IMR-90 (cell line): ENCODE measurements around the gene LRRC10. TPM values are rescaled to one million over a fixed set of nuclear protein-coding genes. Genes with fewer than 3 reads are reported as not detected.

ENCODE experiments used
- ATAC-seq: fragments of 200-7000 bp; cut with Tn5 transposase; 2 replicates; pipeline ENCODE4 v1.9.1; 2020; ENCODE audit warnings: low read depth, mild to moderate bottlenecking, moderate library complexity
- BruUV-seq: library from RNA; stranded (reverse); fragments of 400-500 nt; replicated peaks from 2 replicates; lab custom pipeline; 2021; lab: Mats Ljungman, UMichigan
- CTCF ChIA-PET: fragments of 300-600 bp; formaldehyde crosslinking; extraction: SDS; loops from one replicate; lab custom pipeline; 2021; ENCODE audit warnings: antibody characterized with exemption; lab: Yijun Ruan, JAX
- POLR2A ChIA-PET: fragments of 300-600 bp; sonication (Branson Sonifier 250); formaldehyde crosslinking; loops from one replicate; lab custom pipeline; 2022; ENCODE audit warnings: antibody characterized with exemption; ENCODE audit not compliant: unreplicated experiment; lab: Charles Lee
- DNase-seq: peaks from one replicate; pipeline ENCODE4 v3.0.0; 2013
- H2AFZ ChIP-seq: replicated peaks from 2 replicates; pipeline ENCODE3; 2013; ENCODE audit warnings: low read length, mild to moderate bottlenecking; ENCODE audit not compliant: poor library complexity
- H2AK5ac ChIP-seq: 2 replicates; pipeline ENCODE4 v1.6.1; 2013; ENCODE audit warnings: low read depth, low read length, inconsistent platforms
- H2AK9ac ChIP-seq: replicated peaks from 2 replicates; pipeline ENCODE3; 2013; ENCODE audit warnings: mild to moderate bottlenecking, low read depth, low read length, moderate library complexity; ENCODE audit not compliant: poor library complexity
- H2BK120ac ChIP-seq: 2 replicates; pipeline ENCODE4 v1.6.1; 2013; ENCODE audit warnings: low read depth, low read length, inconsistent platforms
- H2BK15ac ChIP-seq: 3 replicates; pipeline ENCODE4 v1.6.1; 2013; ENCODE audit warnings: low read depth, low read length, inconsistent platforms
- H2BK20ac ChIP-seq: 2 replicates; pipeline ENCODE4 v1.6.1; 2013; ENCODE audit warnings: low read depth, mild to moderate bottlenecking, inconsistent platforms, low read length, moderate library complexity
- H2BK5ac ChIP-seq: 2 replicates; pipeline ENCODE4 v1.6.1; 2013; ENCODE audit warnings: mild to moderate bottlenecking, low read depth, low read length, inconsistent platforms; ENCODE audit not compliant: poor library complexity, severe bottlenecking
- H3K14ac ChIP-seq: replicated peaks from 2 replicates; pipeline ENCODE4 v1.6.1; 2013; ENCODE audit warnings: low read depth, low read length, inconsistent platforms
- H3K18ac ChIP-seq: 2 replicates; pipeline ENCODE4 v1.6.1; 2013; ENCODE audit warnings: low read depth, low read length, control low read depth
- H3K23ac ChIP-seq: 2 replicates; pipeline ENCODE4 v1.6.1; 2013; ENCODE audit warnings: low read depth, low read length, inconsistent platforms
- H3K27ac ChIP-seq: 2 replicates; pipeline ENCODE4 v1.5.1; 2013; ENCODE audit warnings: mild to moderate bottlenecking, control low read depth, low read length; ENCODE audit not compliant: insufficient read depth
- H3K27me3 ChIP-seq: 2 replicates; pipeline ENCODE4 v1.6.1; 2013; ENCODE audit warnings: low read length; ENCODE audit not compliant: control insufficient read depth, insufficient read depth
- H3K36me3 ChIP-seq: 2 replicates; pipeline ENCODE4 v1.6.1; 2013; ENCODE audit warnings: low read length, mixed read lengths; ENCODE audit not compliant: control insufficient read depth, insufficient read depth
- H3K4ac ChIP-seq: 2 replicates; pipeline ENCODE4 v1.6.1; 2013; ENCODE audit warnings: low read depth, low read length, inconsistent platforms
- H3K4me1 ChIP-seq: 2 replicates; pipeline ENCODE4 v1.6.1; 2013; ENCODE audit warnings: low read length, mixed read lengths; ENCODE audit not compliant: control insufficient read depth, insufficient read depth
- H3K4me2 ChIP-seq: 2 replicates; pipeline ENCODE4 v1.6.1; 2013; ENCODE audit warnings: low read depth, mild to moderate bottlenecking, control low read depth, low read length, moderate library complexity
- H3K4me3 ChIP-seq: 2 replicates; pipeline ENCODE4 v1.5.1; 2013; ENCODE audit warnings: low read depth, mild to moderate bottlenecking, control low read depth, low read length, moderate library complexity; ENCODE audit not compliant: insufficient read depth
- H3K56ac ChIP-seq: 2 replicates; pipeline ENCODE4 v1.6.1; 2013; ENCODE audit warnings: low read length, inconsistent platforms; ENCODE audit not compliant: insufficient read depth; ENCODE audit errors: extremely low read depth
- H3K79me1 ChIP-seq, 2 experiments: 2 replicates each; pipeline ENCODE4 v1.6.1; 2013; ENCODE audit warnings: low read length in 2 of 2, inconsistent platforms in 1 of 2, low read depth in 1 of 2
- H3K9ac ChIP-seq: 2 replicates; pipeline ENCODE4 v1.6.1; 2013; ENCODE audit warnings: low read depth, low read length, control low read depth
- H3K9me1 ChIP-seq: 2 replicates; pipeline ENCODE4 v1.6.1; 2013; ENCODE audit warnings: low read length, inconsistent platforms; ENCODE audit not compliant: insufficient read depth
- H3K9me3 ChIP-seq: 2 replicates; pipeline ENCODE4 v1.6.1; 2013; ENCODE audit warnings: low read length; ENCODE audit not compliant: control insufficient read depth, insufficient read depth
- H4K20me1 ChIP-seq: 2 replicates; pipeline ENCODE4 v1.6.1; 2013; ENCODE audit warnings: low read length, inconsistent platforms; ENCODE audit not compliant: insufficient read depth
- H4K5ac ChIP-seq: 2 replicates; pipeline ENCODE4 v1.6.1; 2013; ENCODE audit warnings: mild to moderate bottlenecking, low read depth, low read length, control low read depth
- H4K8ac ChIP-seq, 2 experiments: 2 replicates each; pipeline ENCODE4 v1.6.1; 2013; ENCODE audit warnings: low read depth in 2 of 2, low read length in 2 of 2, control low read depth in 1 of 2, inconsistent platforms in 1 of 2
- H4K91ac ChIP-seq: 2 replicates; pipeline ENCODE4 v1.6.1; 2013; ENCODE audit warnings: low read depth, low read length, inconsistent platforms; ENCODE audit not compliant: insufficient read depth
- ELK1 ChIP-seq: fragments of 150-350 bp; IDR thresholded peaks from 2 replicates; pipeline ENCODE4 v1.6.1; 2016; ENCODE audit warnings: low read depth, mild to moderate bottlenecking, low read length, moderate library complexity, borderline replicate concordance
- USF2 ChIP-seq: fragments of 150-350 bp; IDR thresholded peaks from 2 replicates; pipeline ENCODE4 v1.6.1; 2017; ENCODE audit warnings: mild to moderate bottlenecking, antibody characterized with exemption, low read length, low read depth
- WGBS, 2 experiments: methylation state at CpG; one replicate each; pipeline versions ENCODE4 v1.1.5 to v1.1.7; 2013; ENCODE audit warnings: missing lambda C conversion rate in 2 of 2; ENCODE audit not compliant: insufficient read length in 1 of 2; ENCODE audit errors: extremely low coverage in 2 of 2; 5-methylcytosine and 5-hydroxymethylcytosine counted together
- dilution Hi-C: fragments of 300-500 bp; cut with HindIII; formaldehyde crosslinking; loops from one replicate; pipeline ENCODE4 v1.14.3; 2018; ENCODE audit warnings: low sequenced_read_pairs; ENCODE audit not compliant: unreplicated experiment
- in situ Hi-C: fragments of 300-500 bp; cut with MboI; formaldehyde crosslinking; loops from 3 replicates; pipeline ENCODE4 v1.14.3; 2019; ENCODE audit warnings: low sequenced_read_pairs, inconsistent platforms, mixed read lengths
- intact Hi-C: fragments of 100-400 bp; cut with micrococcal nuclease; formaldehyde crosslinking; loops from 2 replicates; pipeline ENCODE4 v1.10.0; 2022
- polyA plus RNA-seq, 3 experiments: library from polyadenylated mRNA; depleted of rRNA; stranded (reverse); fragments of >200 nt; gene quantifications; 2 replicates each; pipeline ENCODE4 v1.2.3, GENCODE V29; 2012; ENCODE audit warnings: low replicate concordance in 1 of 3
- total RNA-seq: library from RNA; depleted of rRNA; stranded (reverse); fragments of >200 nt; gene quantifications from 2 replicates; pipeline ENCODE4 v1.2.3, GENCODE V29; 2012

LRRC10 gene
- total and polyA plus RNA-seq, 2 of the 4 experiments (the other 2 are of a cell fraction) = not detected

DNA sequence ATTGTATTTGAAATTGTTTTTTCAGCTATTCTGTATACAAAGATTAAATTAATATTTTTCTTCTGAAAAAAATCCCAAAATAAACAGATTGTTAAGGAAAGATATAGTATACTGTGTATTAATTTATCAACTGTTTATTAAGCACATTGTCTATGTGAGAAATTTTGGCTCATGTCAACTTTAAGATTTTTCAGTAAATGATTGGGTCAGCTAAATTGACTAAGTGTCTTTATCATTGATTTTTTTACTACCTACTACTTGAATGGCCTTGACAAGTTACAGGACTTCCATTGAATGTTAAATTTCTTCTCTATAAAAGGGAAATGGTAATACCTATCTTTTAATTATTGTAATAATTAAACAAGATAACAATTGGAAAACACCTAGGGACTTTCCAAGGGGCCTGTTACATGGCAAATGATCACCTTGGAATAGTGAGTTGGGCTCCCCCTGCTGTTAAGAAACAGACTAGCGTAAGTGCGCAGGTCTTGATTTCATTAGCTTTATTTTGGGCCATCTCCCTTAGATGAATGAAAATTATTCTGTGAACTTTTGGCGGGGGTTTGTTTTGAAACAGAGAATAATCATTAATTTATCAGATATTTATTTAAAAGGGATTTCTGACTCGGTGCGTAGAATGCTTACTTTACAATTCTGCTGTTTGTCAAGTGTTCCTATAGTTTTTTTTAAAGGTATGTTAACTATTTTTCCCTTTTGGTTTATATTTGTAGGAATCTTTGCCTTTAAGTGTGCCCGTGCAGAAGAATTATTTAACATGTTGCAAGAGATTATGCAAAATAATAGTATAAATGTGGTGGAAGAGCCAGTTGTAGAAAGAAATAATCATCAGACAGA lies 39.9 kb downstream of the LRRC10 start (continued):
- TF ChIP-seq ELK1 = no peak

DNA sequence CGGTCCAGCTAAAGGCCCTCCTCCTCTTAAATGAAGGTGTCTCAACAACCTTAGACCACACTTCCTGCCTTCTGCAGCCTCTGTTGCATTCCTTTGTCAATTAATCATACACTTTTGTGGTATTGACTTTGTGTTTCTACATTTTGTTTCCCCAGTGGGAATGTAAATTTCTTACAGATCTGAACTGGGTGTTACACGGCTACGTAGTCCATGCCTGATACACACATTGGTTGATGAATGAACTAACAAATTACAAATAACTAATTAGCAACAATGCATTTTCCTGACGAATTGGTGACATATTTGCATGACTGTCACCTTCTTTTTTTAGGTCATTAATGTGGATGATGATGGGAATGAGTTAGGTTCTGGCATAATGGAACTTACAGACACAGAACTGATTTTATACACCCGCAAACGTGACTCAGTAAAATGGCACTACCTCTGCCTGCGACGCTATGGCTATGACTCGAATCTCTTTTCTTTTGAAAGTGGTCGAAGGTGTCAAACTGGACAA lies 40.6 kb downstream of the LRRC10 start:
- H3K14ac ChIP-seq = no peak overlapping the region
- H2BK120ac ChIP-seq = no peak overlapping the region
- H3K4me2 ChIP-seq = no peak overlapping the region
- ATAC-seq (no peak), DNase-seq (no peak)
- H4K91ac ChIP-seq = no peak overlapping the region
- H2AK9ac ChIP-seq = no peak overlapping the region
- WGBS, 2 experiments = no CpG with 5 or more reads among the region's 10 CpGs
- 0 out of 3 replicates have a peak overlapping the region, but pooled peaks have one; percentile 3 for H2BK15ac ChIP-seq
- in situ Hi-C loops (loop anchor here (5.0 to 10.0 kb wide), 2 partner anchors 95 to 183 kb away; partner anchors contain the start of gene FRS2), intact Hi-C loops (loop anchor here (1.0 to 10.0 kb wide), 3 partner anchors 99 to 415 kb away; partner anchors contain the start of gene FRS2), dilution Hi-C loops (no loop called here)
- POLR2A ChIA-PET = no interaction called here
- peaks cover 2% of the 10 kb centered on the region; the same call in 1 of the 2 replicates for H3K4me1 ChIP-seq
- 0 out of 4 replicates have a peak overlapping the region, but pooled peaks of 1 of the 2 experiments have one; percentile 6 for H4K8ac ChIP-seq
- no peak overlapping the region for H3K4me3 ChIP-seq
- no peak overlapping the region for H2BK5ac ChIP-seq
- no peak overlapping the region for H3K9ac ChIP-seq
- no TSS peak for BruUV-seq
- no peak overlapping the region for H3K18ac ChIP-seq
- TF ChIP-seq USF2 = no peak
- CTCF ChIA-PET = interaction anchor here (1.0 to 2.0 kb wide), 4 partner anchors 9 to 181 kb away, joined by 3 to 8 read pairs (median 4); partner anchors contain the start of gene FRS2
- H3K4ac ChIP-seq = no peak overlapping the region
- no peaks in the 10 kb centered on the region for H3K27me3 ChIP-seq
- H3K9me3 ChIP-seq = no peaks in the 10 kb centered on the region
- H4K5ac ChIP-seq = no peak overlapping the region
- H3K27ac ChIP-seq = no peak overlapping the region
- H2AK5ac ChIP-seq = no peak overlapping the region
- H3K23ac ChIP-seq = no peak overlapping the region
- no peaks in the 10 kb centered on the region for H4K20me1 ChIP-seq
- H3K79me1 ChIP-seq = peaks cover 24 to 37% of the 10 kb centered on the region in 2 experiments
- no peak overlapping the region for H3K56ac ChIP-seq
- H3K9me1 ChIP-seq = no peaks in the 10 kb centered on the region; the same call in none of the 2 replicates
- no peak overlapping the region for H2BK20ac ChIP-seq
- H3K36me3 ChIP-seq = peaks cover 25% of the 10 kb centered on the region
- no peak overlapping the region for H2AFZ ChIP-seq
